ENCODE data around the gene CNN2.

GRCh38 chr19:1062387-1063029 lies 36.1 kb downstream of the CNN2 start:
- TF ChIP-seq CTCF (IDR thresholded peaks at IDR 0.05) (no peak), POLR2AphosphoS5 (IDR thresholded peaks at IDR 0.05; ENCODE audit: insufficient read depth in 1 of 2, low read depth in 1 of 2) (no peak)

Data from vagina (tissue), 2 donors.